ENCODE data around the gene CDH3.

DNA sequence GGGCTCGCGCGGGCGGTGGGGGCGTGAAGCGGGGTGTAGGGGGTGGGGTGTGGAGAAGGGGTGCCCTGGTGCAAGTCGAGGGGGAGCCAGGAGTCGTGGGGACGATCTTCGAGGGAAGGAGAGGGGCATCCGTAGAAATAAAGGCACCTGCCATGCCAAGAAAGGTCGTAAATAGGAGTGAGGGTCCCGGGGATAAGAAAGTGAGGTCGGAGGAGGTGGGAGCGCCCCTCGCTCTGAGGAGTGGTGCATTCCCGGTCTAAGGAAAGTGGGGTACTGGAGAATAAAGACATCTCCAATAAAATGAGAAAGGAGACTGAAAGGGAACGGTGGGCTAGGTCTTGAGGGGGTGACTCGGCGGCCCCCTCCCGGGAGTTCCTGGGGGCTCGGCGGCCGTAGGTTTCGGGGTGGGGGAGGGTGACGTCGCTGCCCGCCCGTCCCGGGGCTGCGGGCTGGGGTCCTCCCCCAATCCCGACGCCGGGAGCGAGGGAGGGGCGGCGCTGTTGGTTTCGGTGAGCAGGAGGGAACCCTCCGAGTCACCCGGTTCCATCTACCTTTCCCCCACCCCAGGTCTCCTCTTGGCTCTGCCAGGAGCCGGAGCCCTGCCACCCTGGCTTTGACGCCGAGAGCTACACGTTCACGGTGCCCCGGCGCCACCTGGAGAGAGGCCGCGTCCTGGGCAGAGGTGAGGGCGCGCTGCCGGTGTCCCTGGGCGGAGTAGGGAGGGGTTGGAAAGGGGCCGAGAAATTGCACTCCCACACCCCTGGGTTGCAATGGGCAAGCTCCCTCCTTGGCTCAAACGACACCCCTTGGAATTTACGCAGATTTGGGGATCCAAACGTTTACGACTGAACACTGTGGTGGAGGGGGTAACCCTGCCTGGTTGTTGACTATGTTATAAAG is 92.9 kb downstream of the CDH3 start:
- TF ChIP-seq, protein P1, sequence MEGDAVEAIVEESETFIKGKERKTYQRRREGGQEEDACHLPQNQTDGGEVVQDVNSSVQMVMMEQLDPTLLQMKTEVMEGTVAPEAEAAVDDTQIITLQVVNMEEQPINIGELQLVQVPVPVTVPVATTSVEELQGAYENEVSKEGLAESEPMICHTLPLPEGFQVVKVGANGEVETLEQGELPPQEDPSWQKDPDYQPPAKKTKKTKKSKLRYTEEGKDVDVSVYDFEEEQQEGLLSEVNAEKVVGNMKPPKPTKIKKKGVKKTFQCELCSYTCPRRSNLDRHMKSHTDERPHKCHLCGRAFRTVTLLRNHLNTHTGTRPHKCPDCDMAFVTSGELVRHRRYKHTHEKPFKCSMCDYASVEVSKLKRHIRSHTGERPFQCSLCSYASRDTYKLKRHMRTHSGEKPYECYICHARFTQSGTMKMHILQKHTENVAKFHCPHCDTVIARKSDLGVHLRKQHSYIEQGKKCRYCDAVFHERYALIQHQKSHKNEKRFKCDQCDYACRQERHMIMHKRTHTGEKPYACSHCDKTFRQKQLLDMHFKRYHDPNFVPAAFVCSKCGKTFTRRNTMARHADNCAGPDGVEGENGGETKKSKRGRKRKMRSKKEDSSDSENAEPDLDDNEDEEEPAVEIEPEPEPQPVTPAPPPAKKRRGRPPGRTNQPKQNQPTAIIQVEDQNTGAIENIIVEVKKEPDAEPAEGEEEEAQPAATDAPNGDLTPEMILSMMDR (IDR thresholded peaks at IDR 0.05) = peak in 4 of 6 experiments; percentile 14 to 33 (median 28)
- TF ChIP-seq POLR2A (IDR thresholded peaks at IDR 0.05) = no peak

Measured in esophagus squamous epithelium (tissue), 4 donors.